ENCODE data around the gene SNAPC4. TPM values are rescaled to one million over a fixed set of nuclear protein-coding genes. Genes with fewer than 3 reads are reported as not detected.

The SNAPC4 gene
- total RNA-seq, 1 experiment from 2014 or later, result 29.7 TPM

GRCh38 chr9:136444102-136444501 lies 44.1 kb upstream of the SNAPC4 start:
- H3K4me3 Mint-ChIP-seq, result no peak overlapping the region

More at GRCh38 chr9:136444102-136444501, 44.1 kb upstream of the SNAPC4 start:
- Histone ChIP-seq H4K5ac (ENCODE audit: insufficient read length, low read depth, low read length) (no peak overlapping the region), H3K4me1 (ENCODE audit: insufficient read depth, low read length) (no peaks in the 10 kb centered on the region), H2AK5ac (ENCODE audit: insufficient read length, low read length) (no peak overlapping the region), H2BK15ac (ENCODE audit: low read depth, low read length) (no peak overlapping the region), H3K4ac (ENCODE audit: low read depth, low read length) (no peak overlapping the region), H2BK5ac (ENCODE audit: insufficient read length, low read length) (no peak overlapping the region), H4K8ac (replicated peaks; ENCODE audit: insufficient read length, low read depth, low read length) (no peak overlapping the region), H3K18ac (ENCODE audit: insufficient read length, low read depth, low read length) (no peak overlapping the region), H4K91ac (ENCODE audit: insufficient read length, low read depth, low read length) (no peak overlapping the region), H3K23ac (ENCODE audit: insufficient read length, low read depth, low read length) (no peak overlapping the region), H2AFZ (ENCODE audit: low read length) (no peak overlapping the region), H3K4me2 (ENCODE audit: insufficient read depth, insufficient read length, low read length) (no peak overlapping the region), H3K23me2 (ENCODE audit: insufficient read length, low read depth, low read length, poor library complexity, severe bottlenecking) (peaks cover 3% of the 10 kb centered on the region), H3K14ac (ENCODE audit: insufficient read depth, low read length) (no peak overlapping the region), H3K56ac (ENCODE audit: insufficient read length, low read depth, low read length) (no peak overlapping the region), H3K79me2 (ENCODE audit: insufficient read depth, low read length) (no peaks in the 10 kb centered on the region), H2BK20ac (ENCODE audit: low read depth, low read length, poor library complexity, severe bottlenecking) (no peak overlapping the region), H3K27ac (ENCODE audit: insufficient read length, low read depth, low read length) (no peak overlapping the region), H4K20me1 (ENCODE audit: control insufficient read depth, insufficient read depth, insufficient read length) (peaks cover 2% of the 10 kb centered on the region), H3K79me1 (ENCODE audit: insufficient read depth, low read depth, low read length, poor library complexity, severe bottlenecking) (no peaks in the 10 kb centered on the region), H2BK120ac (ENCODE audit: low read depth, low read length, poor library complexity, severe bottlenecking) (no peak overlapping the region), H2BK12ac (ENCODE audit: insufficient read length, low read depth, low read length) (no peak overlapping the region), H3K9ac (ENCODE audit: extremely low read depth, insufficient read length, low read length) (no peak overlapping the region), H3K27me3 (ENCODE audit: insufficient read depth, low read length) (no peaks in the 10 kb centered on the region), H3K9me3 (ENCODE audit: control insufficient read depth, low read depth, low read length) (no peaks in the 10 kb centered on the region), H3T11ph (ENCODE audit: low read length) (no peak overlapping the region)
- Mint-ChIP-seq H3K27ac (no peak overlapping the region), H3K36me3 (ENCODE audit: insufficient read depth in 1 of 3, low read depth in 3 of 3) (peaks cover 31 to 83% (median 70%) of the 10 kb centered on the region in 3 experiments), H3K27me3 (ENCODE audit: low read depth) (no peaks in the 10 kb centered on the region), H3K4me1 (no peaks in the 10 kb centered on the region), H3K9me3 (no peaks in the 10 kb centered on the region)
- WGBS (ENCODE audit: extremely low coverage, insufficient read length, low lambda C conversion rate), result no CpG with 5 or more reads among the region's 20 CpGs
- DNase-seq, result no peak
- TF ChIP-seq, protein P1, sequence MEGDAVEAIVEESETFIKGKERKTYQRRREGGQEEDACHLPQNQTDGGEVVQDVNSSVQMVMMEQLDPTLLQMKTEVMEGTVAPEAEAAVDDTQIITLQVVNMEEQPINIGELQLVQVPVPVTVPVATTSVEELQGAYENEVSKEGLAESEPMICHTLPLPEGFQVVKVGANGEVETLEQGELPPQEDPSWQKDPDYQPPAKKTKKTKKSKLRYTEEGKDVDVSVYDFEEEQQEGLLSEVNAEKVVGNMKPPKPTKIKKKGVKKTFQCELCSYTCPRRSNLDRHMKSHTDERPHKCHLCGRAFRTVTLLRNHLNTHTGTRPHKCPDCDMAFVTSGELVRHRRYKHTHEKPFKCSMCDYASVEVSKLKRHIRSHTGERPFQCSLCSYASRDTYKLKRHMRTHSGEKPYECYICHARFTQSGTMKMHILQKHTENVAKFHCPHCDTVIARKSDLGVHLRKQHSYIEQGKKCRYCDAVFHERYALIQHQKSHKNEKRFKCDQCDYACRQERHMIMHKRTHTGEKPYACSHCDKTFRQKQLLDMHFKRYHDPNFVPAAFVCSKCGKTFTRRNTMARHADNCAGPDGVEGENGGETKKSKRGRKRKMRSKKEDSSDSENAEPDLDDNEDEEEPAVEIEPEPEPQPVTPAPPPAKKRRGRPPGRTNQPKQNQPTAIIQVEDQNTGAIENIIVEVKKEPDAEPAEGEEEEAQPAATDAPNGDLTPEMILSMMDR (conservative IDR thresholded peaks at IDR 0.05), result no peak
